GM23338 (cell line): ENCODE results near the gene PDK4.

ENCODE experiments used
- CTCF ChIP-seq, 2 experiments: fragments of 200-600 bp in 1 of 2; sonication (generic) in 1 of 2; conservative IDR thresholded peaks; 2 replicates each; pipeline versions ENCODE4 v1.5.1 to v1.6.1; 2016 to 2017; ENCODE audit warnings: antibody characterized with exemption in 2 of 2, low read depth in 2 of 2, mild to moderate bottlenecking in 2 of 2, moderate library complexity in 1 of 2
- REST ChIP-seq: IDR thresholded peaks from one replicate; pipeline ENCODE4 v1.6.1; 2018; ENCODE audit warnings: antibody characterized with exemption; ENCODE audit not compliant: unreplicated experiment

DNA sequence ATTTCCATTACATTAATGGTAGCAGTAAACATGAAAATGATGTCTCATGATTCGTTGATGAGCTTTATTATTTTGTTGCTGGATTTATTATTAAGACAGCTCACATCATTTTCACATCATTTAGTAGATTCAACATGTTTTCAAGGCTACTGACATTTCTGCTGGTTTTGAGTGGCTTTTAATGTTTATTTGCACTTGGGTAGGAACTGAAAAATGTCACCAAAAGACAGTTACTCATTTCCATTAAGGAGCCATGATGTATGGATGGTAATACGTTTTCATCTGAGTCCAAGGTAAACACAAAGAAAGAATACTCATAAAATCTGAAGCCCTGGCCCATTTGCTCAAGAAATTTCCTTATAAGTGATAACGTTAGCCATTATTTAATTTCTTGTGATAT is 14.8 kb downstream of the PDK4 start:
- TF ChIP-seq CTCF (conservative IDR thresholded peaks at IDR 0.05; ENCODE audit: low read depth in 2 of 2) (no peak), REST (no peak)
